Rectal smooth muscle tissue (tissue), 1 donor: ENCODE data around the gene BACE2.
A peak's percentile ranks its signal among the peaks of the same experiment; 100 is the strongest.
"Not testable (repeated sequence)": the region's sequence is repeated elsewhere in the genome, so short reads cannot be mapped to it uniquely, and the experiment has no call there.

ENCODE experiments used
- H3K27ac ChIP-seq: one replicate; pipeline ENCODE4 v1.7.0; 2013; ENCODE audit warnings: low read depth, low read length, inconsistent platforms
- H3K27me3 ChIP-seq: one replicate; pipeline ENCODE4 v1.7.0; 2013; ENCODE audit warnings: low read length; ENCODE audit not compliant: control insufficient read depth, insufficient read depth
- H3K36me3 ChIP-seq: one replicate; pipeline ENCODE4 v1.7.0; 2013; ENCODE audit warnings: low read length; ENCODE audit not compliant: control insufficient read depth, insufficient read depth
- H3K4me1 ChIP-seq: one replicate; pipeline ENCODE4 v1.7.0; 2013; ENCODE audit warnings: low read length; ENCODE audit not compliant: control insufficient read depth, insufficient read depth
- H3K4me3 ChIP-seq: one replicate; pipeline ENCODE4 v1.7.0; 2013; ENCODE audit warnings: low read length
- H3K9ac ChIP-seq: one replicate; pipeline ENCODE4 v1.7.0; 2013; ENCODE audit warnings: low read length

Gene BACE2

GRCh38 chr21:41195311-41195710 is 27.4 kb downstream of the BACE2 start:
- H3K4me1 ChIP-seq: no peaks in the 10 kb centered on the region
- no peaks in the 10 kb centered on the region for H3K27me3 ChIP-seq
- H3K4me3 ChIP-seq: no peak overlapping the region
- no peak overlapping the region for H3K27ac ChIP-seq
- H3K36me3 ChIP-seq: no peaks in the 10 kb centered on the region
- no peak overlapping the region for H3K9ac ChIP-seq

GRCh38 chr21:41196993-41197392 is 29.0 kb downstream of the BACE2 start:
- Histone ChIP-seq H3K36me3 (no peaks in the 10 kb centered on the region), H3K4me3 (no peak overlapping the region), H3K4me1 (no peaks in the 10 kb centered on the region), H3K27ac (no peak overlapping the region), H3K9ac (no peak overlapping the region), H3K27me3 (no peaks in the 10 kb centered on the region)

- H3K27ac ChIP-seq: no peak overlapping the region
- no peak overlapping the region for H3K4me3 ChIP-seq
- no peaks in the 10 kb centered on the region for H3K4me1 ChIP-seq
- no peaks in the 10 kb centered on the region for H3K36me3 ChIP-seq
- H3K27me3 ChIP-seq: no peaks in the 10 kb centered on the region
- H3K9ac ChIP-seq: no peak overlapping the region
These were observed 29.6 kb downstream of the BACE2 start for GRCh38 chr21:41197582-41197981.

GRCh38 chr21:41198647-41199046 is 30.7 kb downstream of the BACE2 start:
- not testable (repeated sequence) for H3K27ac ChIP-seq, H3K27me3 ChIP-seq, H3K9ac ChIP-seq, H3K4me3 ChIP-seq, H3K4me1 ChIP-seq, H3K36me3 ChIP-seq

- Histone ChIP-seq H3K27me3 (no peaks in the 10 kb centered on the region), H3K27ac (no peak overlapping the region)
These were observed 31.2 kb downstream of the BACE2 start for GRCh38 chr21:41199123-41199522.

GRCh38 chr21:41199588-41199987 is 31.6 kb downstream of the BACE2 start:
- Histone ChIP-seq H3K4me3 (no peak overlapping the region), H3K27ac (no peak overlapping the region), H3K9ac (no peak overlapping the region), H3K36me3 (no peaks in the 10 kb centered on the region), H3K27me3 (no peaks in the 10 kb centered on the region), H3K4me1 (no peaks in the 10 kb centered on the region)

More at GRCh38 chr21:41199123-41199522, 31.2 kb downstream of the BACE2 start:
- no peak overlapping the region for H3K4me3 ChIP-seq
- H3K9ac ChIP-seq: no peak overlapping the region
- no peaks in the 10 kb centered on the region for H3K4me1 ChIP-seq
- no peaks in the 10 kb centered on the region for H3K36me3 ChIP-seq

GRCh38 chr21:41201385-41201784 is 33.4 kb downstream of the BACE2 start:
- no peak overlapping the region for H3K9ac ChIP-seq
- no peak overlapping the region for H3K4me3 ChIP-seq
- no peaks in the 10 kb centered on the region for H3K4me1 ChIP-seq
- H3K36me3 ChIP-seq: no peaks in the 10 kb centered on the region
- no peak overlapping the region for H3K27ac ChIP-seq
- no peaks in the 10 kb centered on the region for H3K27me3 ChIP-seq

- H3K9ac ChIP-seq: no peak overlapping the region
- no peaks in the 10 kb centered on the region for H3K27me3 ChIP-seq
- H3K27ac ChIP-seq: no peak overlapping the region
- no peak overlapping the region for H3K4me3 ChIP-seq
- peaks cover 7% of the 10 kb centered on the region for H3K4me1 ChIP-seq
- no peaks in the 10 kb centered on the region for H3K36me3 ChIP-seq
These were observed 36.8 kb downstream of the BACE2 start for GRCh38 chr21:41204736-41205135.

- peak overlapping the region; percentile 25 for H3K4me3 ChIP-seq
- H3K27ac ChIP-seq: peak overlapping the region; percentile 52
- H3K4me1 ChIP-seq: peaks cover 7% of the 10 kb centered on the region
- no peak overlapping the region for H3K9ac ChIP-seq
- H3K27me3 ChIP-seq: no peaks in the 10 kb centered on the region
- H3K36me3 ChIP-seq: peaks cover 3% of the 10 kb centered on the region
These were observed 39.7 kb downstream of the BACE2 start for GRCh38 chr21:41207401-41208375.

- peaks cover 3% of the 10 kb centered on the region for H3K36me3 ChIP-seq
- H3K27me3 ChIP-seq: no peaks in the 10 kb centered on the region
- no peak overlapping the region for H3K27ac ChIP-seq
- no peak overlapping the region for H3K4me3 ChIP-seq
- H3K4me1 ChIP-seq: peaks cover 7% of the 10 kb centered on the region
- H3K9ac ChIP-seq: no peak overlapping the region
These were observed 40.4 kb downstream of the BACE2 start for GRCh38 chr21:41208376-41208763.

GRCh38 chr21:41209016-41209619 is 41.2 kb downstream of the BACE2 start:
- Histone ChIP-seq H3K27me3 (no peaks in the 10 kb centered on the region), H3K4me3 (no peak overlapping the region), H3K4me1 (peaks cover 7% of the 10 kb centered on the region), H3K9ac (no peak overlapping the region), H3K27ac (no peak overlapping the region), H3K36me3 (peaks cover 3% of the 10 kb centered on the region)

GRCh38 chr21:41210426-41211059 is 42.6 kb downstream of the BACE2 start:
- no peak overlapping the region for H3K4me3 ChIP-seq
- peaks cover 3% of the 10 kb centered on the region for H3K36me3 ChIP-seq
- peaks cover 7% of the 10 kb centered on the region for H3K4me1 ChIP-seq
- no peaks in the 10 kb centered on the region for H3K27me3 ChIP-seq
- H3K27ac ChIP-seq: no peak overlapping the region
- H3K9ac ChIP-seq: no peak overlapping the region
